ENCODE measurements around the gene CHCHD3.

Gene CHCHD3

DNA sequence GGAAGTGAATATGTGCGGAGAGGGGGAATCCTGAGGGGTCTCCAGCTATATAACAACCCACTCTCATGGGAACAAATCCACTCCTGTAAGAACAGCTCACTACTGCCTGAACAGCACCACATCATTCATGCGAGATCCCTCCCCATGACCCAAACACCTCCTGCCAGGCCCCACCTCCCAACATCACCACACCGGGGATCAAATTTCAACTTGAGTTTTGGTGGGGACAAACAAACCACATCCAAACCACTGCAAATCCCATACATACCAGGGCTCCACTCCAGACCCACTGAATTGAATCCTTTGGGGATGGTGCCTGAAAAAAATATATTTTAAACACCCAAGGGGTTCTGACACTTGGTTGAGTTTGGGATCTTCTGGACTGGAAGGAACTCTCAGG lies 324.1 kb downstream of the CHCHD3 start:
- no peak for DNase-seq (ENCODE audit: low read depth)
- TF ChIP-seq, protein P1, sequence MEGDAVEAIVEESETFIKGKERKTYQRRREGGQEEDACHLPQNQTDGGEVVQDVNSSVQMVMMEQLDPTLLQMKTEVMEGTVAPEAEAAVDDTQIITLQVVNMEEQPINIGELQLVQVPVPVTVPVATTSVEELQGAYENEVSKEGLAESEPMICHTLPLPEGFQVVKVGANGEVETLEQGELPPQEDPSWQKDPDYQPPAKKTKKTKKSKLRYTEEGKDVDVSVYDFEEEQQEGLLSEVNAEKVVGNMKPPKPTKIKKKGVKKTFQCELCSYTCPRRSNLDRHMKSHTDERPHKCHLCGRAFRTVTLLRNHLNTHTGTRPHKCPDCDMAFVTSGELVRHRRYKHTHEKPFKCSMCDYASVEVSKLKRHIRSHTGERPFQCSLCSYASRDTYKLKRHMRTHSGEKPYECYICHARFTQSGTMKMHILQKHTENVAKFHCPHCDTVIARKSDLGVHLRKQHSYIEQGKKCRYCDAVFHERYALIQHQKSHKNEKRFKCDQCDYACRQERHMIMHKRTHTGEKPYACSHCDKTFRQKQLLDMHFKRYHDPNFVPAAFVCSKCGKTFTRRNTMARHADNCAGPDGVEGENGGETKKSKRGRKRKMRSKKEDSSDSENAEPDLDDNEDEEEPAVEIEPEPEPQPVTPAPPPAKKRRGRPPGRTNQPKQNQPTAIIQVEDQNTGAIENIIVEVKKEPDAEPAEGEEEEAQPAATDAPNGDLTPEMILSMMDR (conservative IDR thresholded peaks at IDR 0.05; ENCODE audit: low read depth, low read length): no peak
- H3K4me3 ChIP-seq (ENCODE audit: low read length): no peak overlapping the region

GRCh38 chr7:132756484-132756990 lies 325.4 kb downstream of the CHCHD3 start:
- TF ChIP-seq, protein P1 (conservative IDR thresholded peaks at IDR 0.05; ENCODE audit: low read depth, low read length): no peak
- no peak for DNase-seq (ENCODE audit: low read depth)
- H3K4me3 ChIP-seq (ENCODE audit: low read length): no peak overlapping the region

GRCh38 chr7:132755538-132756483 lies 326.1 kb downstream of the CHCHD3 start:
- no peak overlapping the region for H3K4me3 ChIP-seq (ENCODE audit: low read length)
- TF ChIP-seq, protein P1 (conservative IDR thresholded peaks at IDR 0.05; ENCODE audit: low read depth, low read length): no peak

DNA sequence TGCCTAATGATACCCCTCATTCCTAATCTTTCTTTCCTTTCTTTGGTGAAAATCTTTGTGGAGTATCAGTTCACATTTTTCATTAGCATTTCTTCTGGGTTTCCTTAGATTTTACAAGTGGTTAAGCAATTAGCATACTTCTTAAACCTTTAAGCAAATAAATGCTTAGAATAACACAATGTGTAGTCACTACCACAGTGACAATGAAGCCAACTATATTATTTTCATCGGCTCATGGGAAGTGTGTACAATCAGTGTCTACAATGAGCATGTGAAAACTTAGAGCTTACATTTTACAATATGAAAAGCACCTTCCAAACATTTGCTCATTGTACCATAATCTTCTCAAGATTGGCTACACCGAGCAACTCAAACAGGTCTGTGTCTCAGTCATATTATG lies 329.5 kb downstream of the CHCHD3 start:
- DNase-seq (ENCODE audit: low read depth): peak; percentile 39
- TF ChIP-seq, protein P1 (conservative IDR thresholded peaks at IDR 0.05; ENCODE audit: low read depth, low read length): no peak
- H3K4me3 ChIP-seq (ENCODE audit: low read length): no peak overlapping the region

More at GRCh38 chr7:132755538-132756483, 326.1 kb downstream of the CHCHD3 start:
- no peak for DNase-seq (ENCODE audit: low read depth)

DNA sequence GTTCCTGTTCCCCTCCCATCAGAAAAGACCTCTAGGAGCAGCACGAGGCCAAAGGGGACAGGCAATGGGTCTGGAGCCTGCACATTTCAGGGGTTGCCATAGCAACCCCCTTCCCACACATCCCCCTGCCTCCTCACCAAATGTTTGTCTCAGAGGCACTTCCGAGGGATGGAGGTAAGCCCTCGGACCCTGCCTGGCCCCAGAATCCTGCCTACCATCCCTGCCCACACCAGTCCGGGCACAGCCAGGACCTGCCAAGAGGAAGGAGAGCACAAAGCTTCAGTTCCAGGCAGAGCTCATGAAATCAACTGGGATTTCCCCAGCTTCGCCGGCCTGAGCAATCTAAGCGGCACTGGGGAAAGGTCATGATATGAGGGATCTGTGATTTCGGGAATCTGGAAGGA lies 330.6 kb downstream of the CHCHD3 start:
- DNase-seq (ENCODE audit: low read depth): no peak
- no peak overlapping the region for H3K4me3 ChIP-seq (ENCODE audit: low read length)
- TF ChIP-seq, protein P1 (conservative IDR thresholded peaks at IDR 0.05; ENCODE audit: low read depth, low read length): no peak

GRCh38 chr7:132750530-132751217 lies 331.2 kb downstream of the CHCHD3 start:
- H3K4me3 ChIP-seq (ENCODE audit: low read length): no peak overlapping the region
- peak; percentile 55 for DNase-seq (ENCODE audit: low read depth)
- TF ChIP-seq, protein P1 (conservative IDR thresholded peaks at IDR 0.05; ENCODE audit: low read depth, low read length): no peak
